HG02840 (cell line): ENCODE measurements around the gene MUC5B.

Source experiments
- ATAC-seq: cut with Tn5 transposase; IDR thresholded peaks from one replicate; pipeline ENCODE4 v1.9.1; 2021; ENCODE audit warnings: mild to moderate bottlenecking, moderate library complexity, moderate number of reproducible peaks; ENCODE audit not compliant: unreplicated experiment, low FRiP score

Gene MUC5B

DNA sequence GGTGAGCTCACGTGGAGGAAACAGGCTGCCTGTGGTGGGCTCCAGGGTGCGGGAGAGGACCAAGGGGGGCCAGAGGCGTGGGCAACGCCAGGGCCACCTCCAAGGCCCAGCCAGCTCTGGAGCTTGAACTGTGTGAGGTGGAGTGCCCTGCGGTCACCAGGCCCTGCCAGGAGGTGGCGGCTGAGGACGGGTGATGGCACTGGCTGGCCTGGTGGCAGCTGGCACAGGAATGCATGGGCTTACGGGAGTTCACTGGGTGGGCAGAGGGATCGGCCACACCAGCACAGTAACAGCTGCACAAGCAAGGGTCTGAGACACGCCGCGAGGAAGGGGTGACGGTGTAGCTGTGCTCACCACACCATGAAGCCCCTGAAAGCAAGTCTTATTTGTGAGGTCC is 70.8 kb downstream of the MUC5B start:
- ATAC-seq, result no peak

DNA sequence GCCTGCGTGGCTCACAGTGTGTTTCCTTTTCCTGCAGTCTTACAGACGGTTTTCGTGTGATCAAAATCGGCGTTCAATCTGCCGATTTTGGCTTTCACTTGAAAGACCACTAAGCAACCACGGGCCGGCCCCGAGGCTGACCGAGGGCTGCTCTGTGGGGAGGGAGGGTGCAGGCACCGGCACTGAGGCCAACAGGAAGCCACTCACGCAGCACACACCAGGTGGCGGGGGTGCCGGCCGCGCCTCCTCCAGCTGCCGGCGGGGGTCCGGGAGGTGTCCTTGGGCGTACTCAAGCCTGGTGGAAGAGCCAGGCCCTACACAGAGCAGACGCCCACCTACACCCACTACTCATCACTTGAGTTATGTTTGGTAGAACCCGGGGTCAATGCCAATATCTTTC is 72.2 kb downstream of the MUC5B start:
- ATAC-seq, result no peak

DNA sequence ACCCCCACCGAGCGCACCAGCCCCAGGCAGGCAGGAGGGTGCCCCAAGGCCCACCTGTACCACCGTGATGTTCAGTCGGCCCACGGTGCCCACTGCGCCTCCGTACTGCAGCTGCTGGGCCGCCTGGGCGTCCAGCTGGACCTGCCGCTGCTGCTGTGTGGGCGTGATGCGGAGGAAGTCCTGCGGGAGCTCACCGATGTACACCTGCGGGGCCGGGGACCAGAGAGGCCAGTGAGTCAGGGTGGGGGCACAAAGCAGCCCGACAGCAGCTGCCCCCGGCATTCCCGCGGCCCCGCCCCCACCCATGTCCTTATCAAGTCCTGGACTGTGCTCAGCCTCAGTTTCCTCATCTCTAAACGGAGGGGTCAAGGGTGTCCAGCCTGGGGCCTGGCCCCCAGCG is 72.7 kb downstream of the MUC5B start:
- ATAC-seq, result no peak

DNA sequence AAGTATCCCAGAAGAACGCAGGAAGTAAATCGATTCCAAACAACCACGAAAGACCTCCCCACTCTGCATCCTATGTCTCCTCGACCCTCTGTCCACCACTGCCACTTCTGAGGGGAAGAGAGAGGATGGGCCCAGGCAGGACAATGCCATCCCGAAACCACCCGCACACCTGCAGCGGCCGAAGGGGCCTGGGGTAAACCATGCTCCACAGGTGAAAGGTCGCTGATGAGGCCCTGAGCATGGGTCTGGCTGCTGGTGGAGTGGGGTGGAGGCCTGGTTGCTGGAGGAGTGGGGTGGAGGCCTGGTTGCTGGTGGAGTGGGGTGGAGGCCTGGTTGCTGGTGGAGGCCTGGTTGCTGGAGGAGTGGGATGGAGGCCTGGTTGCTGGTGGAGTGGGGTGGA is 73.4 kb downstream of the MUC5B start:
- no peak for ATAC-seq

DNA sequence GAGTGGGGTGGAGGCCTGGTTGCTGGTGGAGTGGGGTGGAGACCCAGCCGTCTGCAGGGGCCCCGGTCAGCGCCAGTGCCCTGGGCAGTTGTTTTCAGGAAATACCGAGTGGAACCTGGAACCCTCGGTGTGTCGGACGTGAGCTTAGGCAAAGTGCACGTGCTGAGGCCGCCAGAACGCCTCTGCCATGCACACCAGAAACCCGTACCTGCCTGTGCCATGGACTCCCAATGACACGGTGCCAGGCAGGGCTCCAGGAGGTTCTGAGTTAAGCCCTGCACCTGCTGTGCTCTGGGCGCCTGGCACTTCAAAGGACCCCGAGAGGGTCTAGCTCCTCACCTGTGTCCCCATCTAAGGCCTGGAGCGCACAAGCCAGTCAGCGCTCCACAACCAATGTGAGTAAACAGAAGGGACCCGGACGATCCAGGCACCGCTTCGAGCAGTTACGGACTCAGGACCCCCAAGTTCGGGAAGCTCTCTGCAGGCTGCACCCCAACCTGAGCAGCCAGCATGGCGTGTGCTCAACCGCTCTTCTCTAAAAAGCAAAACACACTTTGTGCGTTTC is 74.2 kb downstream of the MUC5B start:
- no peak for ATAC-seq

DNA sequence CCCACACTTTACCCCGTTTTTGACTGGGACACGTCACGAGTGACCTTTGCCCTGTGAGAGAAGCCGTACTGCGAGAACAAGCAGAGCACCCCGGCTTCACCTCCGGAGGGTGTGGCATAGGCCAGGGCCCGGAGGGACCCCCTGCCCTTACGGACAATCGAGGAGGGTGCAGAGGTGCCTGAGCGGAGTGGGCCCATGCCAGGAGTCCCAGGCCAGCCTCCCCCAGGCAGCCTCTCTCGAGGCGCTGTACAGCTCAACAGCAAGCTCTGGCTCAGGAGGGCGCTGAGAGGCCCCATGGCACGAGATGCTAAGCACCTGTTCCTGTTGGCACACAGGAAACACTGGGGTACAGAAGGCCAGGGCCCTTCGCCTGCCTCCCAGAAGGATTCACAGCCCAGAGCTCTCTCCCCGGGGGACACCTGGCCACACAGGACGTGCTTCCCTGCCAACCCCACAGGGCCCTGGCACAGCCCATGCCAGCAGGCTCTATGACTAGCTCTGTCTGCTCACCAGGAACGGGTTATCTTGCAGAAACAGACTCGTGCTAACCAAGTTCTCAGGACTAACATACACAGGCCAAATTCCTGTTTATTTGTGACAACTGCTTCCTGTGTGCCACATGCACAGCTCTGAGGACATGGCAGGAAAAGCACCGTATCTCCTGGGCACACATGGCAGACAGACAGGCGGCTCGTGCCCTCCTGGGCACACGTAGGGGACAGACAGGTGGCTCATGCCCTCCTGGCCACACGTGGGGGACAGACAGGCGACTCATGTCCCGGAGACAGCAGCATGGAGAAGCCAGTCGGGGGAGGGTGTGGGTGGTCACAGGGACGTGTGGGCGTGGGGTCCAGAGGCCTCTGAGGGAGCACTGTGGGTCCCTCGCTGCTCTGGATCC is 75.0 kb downstream of the MUC5B start:
- no peak for ATAC-seq

DNA sequence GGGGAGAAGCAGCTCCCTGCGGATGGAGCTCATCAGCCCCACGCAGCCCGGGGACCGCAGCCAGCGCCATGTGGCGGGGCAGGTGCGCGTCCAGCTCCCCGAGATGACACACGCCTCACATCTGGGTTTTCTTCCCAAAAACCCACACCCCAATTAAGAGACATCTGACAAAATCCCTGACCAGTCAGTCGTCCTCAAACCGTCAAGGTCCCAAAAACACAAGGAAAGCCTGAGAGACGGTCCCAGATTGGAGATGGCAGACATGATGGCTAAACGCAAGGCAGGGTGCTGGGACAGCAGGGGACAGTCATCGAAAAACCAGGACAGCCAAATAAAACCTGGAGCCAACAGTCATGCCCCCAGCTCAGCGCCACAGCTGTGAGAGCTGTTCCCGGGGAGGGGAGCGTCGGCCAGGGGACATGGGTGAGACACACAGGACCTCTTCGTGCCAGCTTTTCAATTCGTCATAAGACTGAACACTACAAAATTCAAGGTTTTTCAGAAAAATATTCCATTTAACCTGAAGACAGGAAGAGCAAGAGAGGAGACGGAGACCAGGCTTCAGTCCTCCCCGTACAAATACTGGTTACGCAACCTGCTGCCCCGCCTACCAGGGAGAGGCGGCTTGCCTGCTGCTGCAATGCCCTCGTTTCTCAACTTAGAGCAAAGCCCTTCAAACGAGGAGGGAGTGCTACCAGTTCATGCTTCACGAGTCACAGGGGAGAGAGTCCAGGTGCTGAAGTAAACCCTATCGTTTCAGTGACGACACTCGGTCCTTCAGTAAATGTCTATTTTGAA is 76.0 kb downstream of the MUC5B start:
- ATAC-seq, result no peak

DNA sequence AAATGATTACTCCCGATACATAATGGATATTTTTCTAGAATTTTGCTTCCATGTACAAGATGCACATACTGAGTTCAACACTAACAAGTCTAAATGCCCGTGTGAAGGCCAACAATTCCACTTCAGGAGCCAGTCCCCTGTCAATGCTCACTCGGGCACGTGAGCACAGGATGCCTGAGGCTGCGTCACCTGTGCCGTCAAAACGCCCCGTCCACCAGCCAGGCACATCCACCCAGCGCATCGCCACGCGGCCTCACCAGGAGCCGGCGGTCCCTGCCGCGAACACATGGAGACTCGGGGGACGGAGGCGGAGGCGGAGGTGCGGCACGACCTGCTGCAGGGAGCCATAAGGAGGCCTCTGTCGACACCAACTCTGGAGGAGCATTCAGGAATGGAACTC is 76.8 kb downstream of the MUC5B start:
- ATAC-seq, result no peak

DNA sequence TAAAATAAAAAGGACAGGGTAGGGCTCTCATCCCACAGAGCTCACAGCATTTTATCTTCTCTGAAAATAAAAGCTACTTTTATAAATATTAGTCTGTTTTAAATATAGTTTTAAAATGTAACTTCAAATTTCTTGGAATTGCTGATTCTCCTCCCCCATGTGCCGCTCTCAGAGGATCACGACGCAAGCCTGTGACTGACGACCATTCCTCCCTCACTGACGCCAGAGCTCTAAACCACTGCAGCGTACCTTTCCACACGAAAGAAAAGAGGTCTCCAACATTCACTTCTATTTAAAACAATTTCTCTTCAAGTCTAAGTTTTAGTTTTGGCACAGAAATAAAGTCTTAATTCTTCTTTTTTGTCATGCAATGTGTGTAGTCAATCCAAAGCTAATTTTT is 77.3 kb downstream of the MUC5B start:
- no peak for ATAC-seq

DNA sequence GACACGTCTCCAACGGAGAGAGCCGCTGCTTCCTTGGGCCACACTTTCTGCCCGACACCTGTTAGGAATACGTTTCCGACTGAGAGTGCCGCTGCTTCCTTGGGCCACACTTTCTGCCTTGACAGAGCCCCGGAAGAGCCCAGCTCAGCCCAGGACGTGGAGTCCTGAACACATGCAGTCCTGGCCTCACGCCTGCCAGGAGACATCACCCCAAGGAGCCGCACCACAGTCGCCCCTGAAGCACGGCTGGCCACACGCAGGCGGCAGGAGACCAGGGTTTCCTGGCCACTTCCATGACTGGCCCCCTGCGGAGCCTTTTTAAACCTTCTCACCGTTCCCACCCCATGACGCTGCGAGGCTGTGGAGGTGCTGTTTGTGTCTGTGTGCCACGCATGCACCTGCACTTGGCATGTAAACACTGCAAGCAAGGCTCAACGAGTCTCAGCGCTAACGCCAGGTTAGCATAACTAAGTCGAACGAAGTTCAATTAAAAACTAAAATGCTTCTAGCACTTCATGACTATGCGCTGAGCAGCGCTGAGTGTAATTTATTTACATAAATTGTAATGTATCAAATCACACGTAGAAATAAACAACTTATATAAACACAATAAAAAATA is 77.8 kb downstream of the MUC5B start:
- no peak for ATAC-seq

DNA sequence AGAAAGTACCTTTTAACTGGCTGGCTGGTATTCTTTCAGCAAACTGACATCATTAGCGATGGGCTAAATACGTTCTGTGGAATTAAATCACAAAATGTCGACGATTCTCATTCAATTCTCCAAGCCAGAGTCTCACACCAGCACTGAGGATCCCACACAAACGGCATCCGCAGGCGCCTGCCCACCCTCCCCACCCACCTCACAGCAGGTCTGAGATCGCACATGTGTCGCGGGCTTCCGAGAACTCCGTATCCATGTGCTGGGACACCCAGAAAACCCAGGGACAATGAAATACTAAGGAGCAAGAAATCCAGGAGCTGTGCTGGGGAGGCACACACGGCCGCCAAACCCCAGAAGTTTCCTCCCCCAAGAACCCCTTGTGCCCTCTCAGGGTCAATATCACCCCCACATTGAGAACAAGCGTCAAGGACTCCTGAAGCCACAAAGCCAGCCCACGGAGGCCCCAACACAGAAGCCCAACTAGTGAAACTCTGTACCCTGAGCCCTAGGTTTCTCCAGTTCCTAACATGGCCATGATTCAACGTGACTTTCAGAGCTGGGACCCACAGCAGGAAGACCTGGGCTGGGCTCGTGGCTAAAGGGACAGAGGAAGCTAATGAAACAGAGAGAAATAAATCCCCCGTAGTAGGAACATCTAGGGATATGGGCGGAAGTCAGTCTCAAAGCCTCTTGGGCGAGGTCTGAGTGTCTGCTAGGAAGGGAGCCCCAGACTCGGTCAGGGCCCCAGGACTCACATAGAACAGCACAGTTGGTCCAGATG is 78.5 kb downstream of the MUC5B start:
- ATAC-seq, result no peak

DNA sequence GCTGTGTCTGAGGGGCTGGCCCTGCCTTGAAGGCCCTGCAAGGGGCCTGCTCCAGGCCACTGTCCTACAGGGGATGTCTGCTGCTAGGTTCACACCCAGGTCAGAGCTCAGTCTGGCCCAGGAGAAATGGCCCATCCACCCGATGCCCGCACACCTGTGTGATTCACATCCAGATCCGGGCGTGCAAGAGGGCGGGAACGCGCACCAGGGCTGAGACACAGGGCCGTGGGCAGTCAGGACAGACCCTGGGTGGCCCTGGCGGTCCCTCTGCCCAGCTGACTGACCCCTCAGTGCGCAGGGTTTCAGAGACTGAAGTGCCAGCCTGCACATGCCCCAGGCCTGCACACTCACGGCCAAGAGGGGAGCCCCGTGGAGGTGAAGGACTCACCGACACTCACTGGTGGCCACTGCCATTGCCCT is 79.2 kb downstream of the MUC5B start:
- no peak for ATAC-seq

DNA sequence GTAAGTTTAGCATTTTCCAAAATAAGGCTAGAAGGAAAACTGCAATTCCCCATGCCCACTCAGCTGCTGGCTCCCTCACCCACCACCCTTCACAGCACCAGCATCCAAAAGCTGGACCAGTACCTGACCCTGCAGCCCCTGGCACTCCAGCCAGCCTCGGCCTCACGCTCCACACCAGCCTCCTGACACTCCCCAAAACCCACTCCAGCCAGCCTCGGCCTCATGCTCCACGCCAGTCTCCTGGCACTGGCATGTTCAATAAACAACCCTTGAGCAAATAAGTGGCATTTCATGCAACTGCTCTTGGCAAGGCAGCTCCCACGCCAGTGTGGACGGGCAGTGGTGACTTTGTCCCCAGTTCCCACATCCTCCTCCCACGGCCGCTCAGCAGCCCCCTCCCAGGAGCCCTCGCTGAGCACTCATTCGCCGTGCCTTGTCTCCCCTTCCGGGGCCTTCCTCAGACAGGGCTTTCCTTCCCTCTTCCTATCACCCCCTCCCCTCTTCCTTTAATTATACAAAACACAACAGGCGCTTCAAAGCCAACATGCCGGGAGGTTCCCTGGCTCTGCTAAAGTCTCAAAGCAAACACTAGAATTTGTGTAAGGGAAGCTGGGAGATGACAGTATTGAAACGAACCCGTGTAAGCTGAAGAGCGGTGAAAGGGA is 79.7 kb downstream of the MUC5B start:
- ATAC-seq, result no peak

DNA sequence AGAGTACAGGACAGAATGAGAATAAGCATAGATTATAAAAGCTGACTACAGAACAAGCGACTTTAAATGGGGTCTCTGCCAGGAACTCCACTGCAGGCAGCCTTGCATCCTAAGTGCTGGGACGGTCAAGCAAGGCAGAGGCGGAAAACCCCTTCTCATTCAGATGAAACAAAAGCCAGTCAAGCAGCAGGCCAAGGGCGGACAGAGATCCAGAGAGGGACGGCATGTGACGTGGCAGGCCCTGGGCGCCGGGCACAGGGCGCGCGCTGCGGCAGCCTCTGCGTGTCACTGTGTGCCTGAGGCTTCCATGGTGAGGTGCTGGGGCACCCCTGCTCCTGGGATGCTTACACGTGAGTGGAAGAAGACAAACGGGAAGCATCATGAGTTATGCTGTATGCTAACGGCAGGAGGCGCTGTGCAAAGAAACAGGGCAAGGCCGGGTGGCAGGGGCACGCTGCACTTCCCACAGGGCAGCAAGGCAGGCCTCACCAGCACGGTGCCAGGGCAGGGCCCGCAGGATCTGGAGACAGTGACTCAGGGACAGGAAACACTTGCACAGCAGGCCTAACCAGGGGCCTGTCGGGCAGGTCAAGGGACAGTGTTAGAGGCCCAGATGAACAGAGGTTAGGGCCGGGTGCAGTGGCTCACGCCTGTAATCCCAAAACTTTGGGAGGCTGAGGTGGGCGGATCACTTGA is 80.4 kb downstream of the MUC5B start:
- no peak for ATAC-seq

DNA sequence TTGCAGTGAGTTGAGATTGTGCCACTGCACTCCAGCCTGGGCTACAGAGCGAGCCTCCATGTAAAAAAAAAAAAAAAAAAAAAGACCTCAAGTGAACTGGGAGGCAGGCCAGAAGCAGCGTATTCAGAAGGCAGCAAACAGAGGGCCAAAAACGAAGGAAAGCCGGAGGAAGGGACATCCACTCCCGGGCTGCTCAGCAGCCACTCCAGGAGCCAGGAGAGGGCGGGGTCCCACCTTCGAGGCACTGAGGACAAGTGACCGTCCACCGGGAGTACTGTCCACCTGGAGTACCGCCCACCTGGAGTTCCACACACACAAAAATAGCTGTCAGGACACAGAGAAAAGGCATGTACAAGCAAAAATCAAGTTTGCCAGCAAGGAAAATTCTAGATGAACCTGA is 81.1 kb downstream of the MUC5B start:
- no peak for ATAC-seq

DNA sequence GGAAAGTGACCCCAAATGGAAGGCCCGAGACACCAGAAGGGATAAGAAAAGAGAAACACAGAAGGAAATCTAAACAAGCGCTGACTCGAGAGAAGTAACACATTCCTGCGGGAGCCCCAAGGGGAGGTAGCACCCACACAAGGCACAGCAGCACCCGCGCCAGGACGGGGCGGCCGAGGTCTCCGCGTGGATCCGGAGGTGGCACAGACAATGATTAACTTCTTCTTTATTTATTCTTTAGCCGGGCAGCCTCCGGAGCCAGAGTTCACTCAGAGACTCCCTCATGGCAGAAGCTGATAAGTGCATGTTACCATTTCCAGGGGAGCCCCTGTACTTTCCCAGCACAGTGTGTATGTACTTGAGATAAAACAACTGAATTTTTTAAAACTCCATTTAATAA is 81.5 kb downstream of the MUC5B start:
- no peak for ATAC-seq

DNA sequence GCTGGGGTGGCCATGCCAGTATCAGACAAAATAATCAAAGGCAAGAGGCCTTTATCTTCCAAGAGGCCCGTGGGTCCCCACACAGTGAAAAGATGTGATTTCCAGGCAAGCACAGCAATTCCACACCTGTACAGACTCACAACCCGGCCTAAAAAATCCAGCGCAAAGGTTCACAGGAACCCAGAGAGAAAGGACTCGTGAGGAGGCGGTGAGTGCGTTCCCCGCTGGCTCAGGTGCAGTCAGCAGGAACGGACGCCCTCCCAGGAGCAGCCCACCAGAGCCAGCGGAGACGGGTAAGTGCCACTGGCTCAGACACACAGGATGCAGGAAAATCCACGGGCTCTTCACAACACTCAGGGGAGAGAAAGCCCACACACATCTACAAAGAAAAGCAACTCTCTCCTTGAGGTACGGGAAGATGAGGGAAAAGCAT is 82.2 kb downstream of the MUC5B start:
- no peak for ATAC-seq

DNA sequence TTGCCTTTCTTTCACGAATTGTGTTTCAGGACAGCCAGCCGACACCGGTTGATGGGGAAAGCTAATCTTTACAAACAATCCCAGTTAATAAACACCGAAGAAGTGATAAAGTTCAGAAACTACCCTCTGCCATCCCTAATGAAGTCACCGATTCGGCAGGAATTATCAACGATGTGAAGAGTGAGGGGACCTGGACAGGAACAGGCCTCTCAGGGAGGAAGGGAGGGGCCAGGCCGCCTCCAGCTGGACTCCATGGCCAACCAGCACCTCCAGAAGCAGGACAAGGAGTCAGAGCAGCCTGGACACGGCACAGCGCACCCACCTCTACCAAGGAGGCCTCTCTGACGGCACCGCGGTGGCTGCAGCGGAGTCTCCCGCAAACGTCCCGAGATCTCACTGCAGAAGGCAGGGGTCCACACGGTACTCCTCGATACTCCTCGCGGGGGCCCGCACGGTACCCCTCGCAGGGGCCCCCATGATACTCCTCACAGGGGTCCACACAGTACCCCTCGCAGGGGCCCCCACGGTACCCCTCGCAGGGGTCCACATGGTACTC is 82.7 kb downstream of the MUC5B start:
- no peak for ATAC-seq
